Ovary (tissue), 10 donors: Measurements from ENCODE around the gene BRMS1. TPM values are rescaled to one million over a fixed set of nuclear protein-coding genes. Genes with fewer than 3 reads are reported as not detected.

ENCODE experiments used
- DNase-seq, 5 donors: peaks; one replicate each; pipeline ENCODE4 v3.0.0-alpha.2; 2019 to 2020
- H3K27ac ChIP-seq, 2 donors: fragments of 200-600 bp; one replicate each; pipeline versions ENCODE4 v1.5.1 to v1.8.0; 2019 to 2022
- H3K27me3 ChIP-seq: fragments of 200-600 bp; one replicate; pipeline ENCODE4 v1.8.0; 2022
- H3K36me3 ChIP-seq: fragments of 200-600 bp; sonication (generic); one replicate; pipeline ENCODE4 v1.5.1; 2019
- H3K4me1 ChIP-seq: one replicate; pipeline ENCODE4 v1.8.1; 2013; ENCODE audit warnings: mild to moderate bottlenecking, moderate library complexity; ENCODE audit not compliant: insufficient read depth
- H3K4me3 ChIP-seq: fragments of 200-600 bp; sonication (generic); one replicate; pipeline ENCODE4 v1.5.1; 2017
- H3K9me3 ChIP-seq, 2 donors: fragments of 200-600 bp in 1 of 2; sonication (generic) in 1 of 2; one replicate each; pipeline versions ENCODE4 v1.5.1 to v1.8.1; 2013 to 2019; ENCODE audit warnings: mild to moderate bottlenecking in 1 of 2, moderate library complexity in 1 of 2
- EP300 ChIP-seq: sonication (generic); formaldehyde crosslinking; IDR thresholded peaks from one replicate; pipeline ENCODE4 v1.6.1; 2017; ENCODE audit warnings: antibody characterized with exemption
- POLR2A ChIP-seq: fragments of 450-650 bp; IDR thresholded peaks from one replicate; pipeline ENCODE4 v1.6.1; 2017; ENCODE audit warnings: antibody characterized with exemption, mild to moderate bottlenecking, moderate library complexity
- WGBS, 3 donors: extraction: QIAGEN DNeasy Blood & Tissue Kit in 1 of 3; methylation state at CpG; one replicate each; pipeline versions ENCODE4 v1.1.5 to v1.1.7; 2013 to 2017; 5-methylcytosine and 5-hydroxymethylcytosine counted together
- intact Hi-C, 4 donors: fragments of 100-400 bp; cut with DNase I; formaldehyde crosslinking; loops; one replicate each; pipeline versions ENCODE4 v1.11.0 to v1.15.1; 2022 to 2023
- long read RNA-seq, 3 donors: library from polyadenylated mRNA in 2 of 3; unstranded in 2 of 3; transcript quantifications; one replicate each; pipeline ENCODE4 v2.0.0 and lab custom pipeline, GENCODE V29; 2021 to 2026
- polyA plus RNA-seq, 2 donors: library from polyadenylated mRNA; stranded (reverse); fragments of 200-250 nt in 1 of 2; fragments of 350-450 nt in 1 of 2; fragmentation: Illumina TruSeq in 1 of 2; extraction: RNeasy Lipid Tissue Mini Kit (QIAGEN cat#74804) in 1 of 2; gene quantifications; one replicate each; pipeline ENCODE4 v1.2.3, GENCODE V29; 2013 to 2014
- total RNA-seq, 7 donors: library from RNA; depleted of rRNA in 2 of 7; stranded (reverse); fragments of >200 nt in 2 of 7; fragmentation: NEBNext Ultra II Directional in 3 of 7; extraction: Animal tissue kit (Norgen Biotek cat#: 25700) in 3 of 7; gene quantifications; one replicate each; pipeline versions ENCODE4 v1.1.0 to v1.2.4, GENCODE V29; 2016 to 2023
- TF ChIP-seq, protein P1 (sequence below), 3 donors: fragments of 450-650 bp in 2 of 3; fragments of 200-600 bp in 1 of 3; IDR thresholded peaks; one replicate each; pipeline versions ENCODE4 v1.5.1 to v1.8.0; 2016 to 2022; ENCODE audit warnings: antibody characterized with exemption in 3 of 3, mild to moderate bottlenecking in 1 of 3
- donor health status: DM: no; HTN: no; CAD: no; lungs with moderate emphysema.
- donor health status: DM: no; HTN: no; CAD: no.
- donor health status: Bipolar disorder and iron deficiency.
- donor health status: DM: yes; HTN: yes; CAD: no.
- donor health status: DM: no; HTN: no; CAD: no.
- donor health status: DM: yes; HTN: yes; CAD: no.

The BRMS1 gene, protein sequence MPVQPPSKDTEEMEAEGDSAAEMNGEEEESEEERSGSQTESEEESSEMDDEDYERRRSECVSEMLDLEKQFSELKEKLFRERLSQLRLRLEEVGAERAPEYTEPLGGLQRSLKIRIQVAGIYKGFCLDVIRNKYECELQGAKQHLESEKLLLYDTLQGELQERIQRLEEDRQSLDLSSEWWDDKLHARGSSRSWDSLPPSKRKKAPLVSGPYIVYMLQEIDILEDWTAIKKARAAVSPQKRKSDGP
- total RNA-seq (10 to 100 TPM; 19.9 to 32.2 (median 23.4) TPM), polyA plus RNA-seq (10 to 100 TPM; 17.5 to 31.0 TPM)
- long read RNA-seq, donor 1, transcript BRMS1-201 (10 exons, 1,445 nt) = major isoform, 137 of 178 reads
- long read RNA-seq, donor 1, partial matches to known transcripts = 11 of 178 reads
- long read RNA-seq, donor 1, other reads (novel, unspliced or antisense) = 24 of 178 reads
- long read RNA-seq, donor 2, transcript BRMS1-201 (10 exons, 1,445 nt) = major isoform, 12 of 12 reads
- long read RNA-seq, donor 2, partial matches to known transcripts = 0 of 12 reads
- long read RNA-seq, donor 2, other reads (novel, unspliced or antisense) = 0 of 12 reads
- long read RNA-seq, donor 3, transcript BRMS1-201 (10 exons, 1,445 nt) = major isoform, 34 of 47 reads
- long read RNA-seq, donor 3, partial matches to known transcripts = 4 of 47 reads
- long read RNA-seq, donor 3, other reads (novel, unspliced or antisense) = 4 of 47 reads

DNA sequence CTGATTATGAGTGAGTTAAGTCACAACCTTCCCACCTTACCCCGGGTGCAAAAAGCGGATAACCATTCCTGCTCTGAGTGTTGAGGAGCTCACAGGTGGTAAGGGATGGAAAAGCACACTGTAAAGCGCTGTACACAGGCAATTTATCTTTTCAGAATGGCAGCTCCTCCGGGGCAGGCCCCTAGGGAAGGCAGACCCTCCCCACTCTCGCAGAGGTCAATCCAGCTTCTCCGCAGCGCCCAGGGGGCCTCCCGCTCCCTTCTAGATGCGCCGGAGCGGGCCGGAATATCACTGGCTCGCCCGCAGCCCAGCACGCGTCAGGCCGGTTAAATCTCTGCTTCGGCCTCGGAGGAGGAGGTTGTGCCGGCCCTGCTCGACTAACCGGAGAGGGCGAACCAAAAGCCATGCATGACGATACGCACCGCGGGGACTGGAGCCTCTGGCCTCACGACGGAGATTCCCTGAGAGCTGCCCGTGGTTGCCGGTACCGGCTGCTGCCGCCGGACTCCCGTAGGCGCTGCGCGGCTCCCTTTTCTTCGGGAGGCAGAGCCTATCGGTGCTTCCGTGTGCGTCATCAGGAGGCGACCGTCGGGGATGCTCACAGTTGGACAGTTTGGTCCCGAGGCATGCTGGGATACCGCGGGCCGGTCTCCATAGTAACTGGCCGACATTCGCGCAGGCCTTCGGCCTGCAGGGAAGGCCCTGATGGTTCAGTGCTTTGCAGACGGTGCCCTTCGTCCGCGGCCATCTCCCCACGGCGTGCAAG is at the start of gene BRMS1:
TSS of gene BRMS1 (minus strand) at position 555 of the 766 bp plus-strand sequence. CDS start 2,870 bp downstream, outside the sequence.
- H3K4me1 ChIP-seq = peaks cover 12% of the 10 kb centered on the region
- DNase-seq = peak; percentile 97 to 99 (median 98)
- no peaks in the 10 kb centered on the region for H3K27me3 ChIP-seq
- TF ChIP-seq POLR2A (peak; percentile 71), EP300 (no peak)
- TF ChIP-seq, protein P1, sequence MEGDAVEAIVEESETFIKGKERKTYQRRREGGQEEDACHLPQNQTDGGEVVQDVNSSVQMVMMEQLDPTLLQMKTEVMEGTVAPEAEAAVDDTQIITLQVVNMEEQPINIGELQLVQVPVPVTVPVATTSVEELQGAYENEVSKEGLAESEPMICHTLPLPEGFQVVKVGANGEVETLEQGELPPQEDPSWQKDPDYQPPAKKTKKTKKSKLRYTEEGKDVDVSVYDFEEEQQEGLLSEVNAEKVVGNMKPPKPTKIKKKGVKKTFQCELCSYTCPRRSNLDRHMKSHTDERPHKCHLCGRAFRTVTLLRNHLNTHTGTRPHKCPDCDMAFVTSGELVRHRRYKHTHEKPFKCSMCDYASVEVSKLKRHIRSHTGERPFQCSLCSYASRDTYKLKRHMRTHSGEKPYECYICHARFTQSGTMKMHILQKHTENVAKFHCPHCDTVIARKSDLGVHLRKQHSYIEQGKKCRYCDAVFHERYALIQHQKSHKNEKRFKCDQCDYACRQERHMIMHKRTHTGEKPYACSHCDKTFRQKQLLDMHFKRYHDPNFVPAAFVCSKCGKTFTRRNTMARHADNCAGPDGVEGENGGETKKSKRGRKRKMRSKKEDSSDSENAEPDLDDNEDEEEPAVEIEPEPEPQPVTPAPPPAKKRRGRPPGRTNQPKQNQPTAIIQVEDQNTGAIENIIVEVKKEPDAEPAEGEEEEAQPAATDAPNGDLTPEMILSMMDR (IDR thresholded peaks at IDR 0.05) = peak in 2 of 3 donors; percentile 20 to 40
- H3K9me3 ChIP-seq = no peaks in the 10 kb centered on the region
- WGBS, 3 donors = 0 to 1% (median 0%) methylated on average over 35 to 59 of the region's 59 CpGs
- peak within 1 kb of the TSS in 1 of 2 donors; percentile 35 for H3K27ac ChIP-seq
- H3K36me3 ChIP-seq = no peaks in the 10 kb centered on the region
- intact Hi-C loops = no loop called here
- H3K4me3 ChIP-seq = peak within 1 kb of the TSS; percentile 97

DNA sequence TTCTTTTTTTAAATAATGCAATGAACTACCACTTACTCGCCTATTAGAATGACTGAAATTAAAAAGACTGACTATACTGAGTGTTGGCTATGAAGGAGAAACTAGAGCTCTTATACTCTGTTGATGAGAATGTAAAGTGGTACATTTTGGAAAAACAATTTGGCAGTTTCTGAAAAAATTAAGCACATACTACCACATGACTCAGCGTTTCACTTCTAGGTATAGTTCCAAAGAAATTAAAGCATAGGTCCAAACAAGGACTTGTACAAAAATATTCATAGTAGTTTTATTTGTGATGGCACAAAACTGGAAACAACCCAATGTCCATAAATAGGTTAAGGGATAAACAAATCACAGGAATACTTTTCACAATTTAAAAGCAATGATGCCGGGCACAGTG is 49.0 kb upstream of the BRMS1 start:
- no peaks in the 10 kb centered on the region for H3K27me3 ChIP-seq
- no peak for DNase-seq
- intact Hi-C loops = no loop called here
- H3K27ac ChIP-seq = no peak overlapping the region
- no peaks in the 10 kb centered on the region for H3K9me3 ChIP-seq
- no peak for TF ChIP-seq POLR2A
- TF ChIP-seq EP300 = no peak
- TF ChIP-seq, protein P1 (IDR thresholded peaks at IDR 0.05) = no peak
- H3K4me1 ChIP-seq = no peaks in the 10 kb centered on the region
- H3K36me3 ChIP-seq = no peaks in the 10 kb centered on the region
- 73 to 82% (median 78%) methylated on average over 3 of the region's 3 CpGs for WGBS, 3 donors
- H3K4me3 ChIP-seq = no peak overlapping the region

DNA sequence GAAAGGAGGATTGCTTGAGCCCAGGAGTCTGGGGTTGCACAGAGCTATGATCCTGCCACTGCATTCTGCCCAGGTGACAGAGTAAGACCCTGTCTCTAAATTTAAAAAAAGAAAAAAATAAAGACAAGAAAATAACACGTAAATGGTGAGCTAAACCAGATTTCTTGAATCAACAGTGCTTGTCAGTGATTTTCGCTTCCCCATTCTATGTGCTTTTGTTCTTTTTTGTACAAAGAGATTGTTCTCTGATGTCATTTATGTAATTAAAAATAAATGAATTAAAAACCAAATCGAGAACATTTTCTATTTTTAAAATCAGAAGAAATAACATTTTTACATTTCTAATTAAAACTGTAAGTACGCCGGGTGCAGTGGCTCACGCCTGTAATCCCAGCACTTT is 46.4 kb upstream of the BRMS1 start:
- Histone ChIP-seq H3K27ac (no peak overlapping the region), H3K27me3 (no peaks in the 10 kb centered on the region), H3K4me1 (peaks cover under 1% of the 10 kb centered on the region), H3K9me3 (no peaks in the 10 kb centered on the region), H3K36me3 (no peaks in the 10 kb centered on the region), H3K4me3 (no peak overlapping the region)
- WGBS, 3 donors = 57 to 79% (median 78%) methylated on average over 6 of the region's 6 CpGs
- no peak for DNase-seq
- TF ChIP-seq, protein P1 (IDR thresholded peaks at IDR 0.05) = no peak
- TF ChIP-seq POLR2A (no peak), EP300 (no peak)
- intact Hi-C loops = no loop called here

DNA sequence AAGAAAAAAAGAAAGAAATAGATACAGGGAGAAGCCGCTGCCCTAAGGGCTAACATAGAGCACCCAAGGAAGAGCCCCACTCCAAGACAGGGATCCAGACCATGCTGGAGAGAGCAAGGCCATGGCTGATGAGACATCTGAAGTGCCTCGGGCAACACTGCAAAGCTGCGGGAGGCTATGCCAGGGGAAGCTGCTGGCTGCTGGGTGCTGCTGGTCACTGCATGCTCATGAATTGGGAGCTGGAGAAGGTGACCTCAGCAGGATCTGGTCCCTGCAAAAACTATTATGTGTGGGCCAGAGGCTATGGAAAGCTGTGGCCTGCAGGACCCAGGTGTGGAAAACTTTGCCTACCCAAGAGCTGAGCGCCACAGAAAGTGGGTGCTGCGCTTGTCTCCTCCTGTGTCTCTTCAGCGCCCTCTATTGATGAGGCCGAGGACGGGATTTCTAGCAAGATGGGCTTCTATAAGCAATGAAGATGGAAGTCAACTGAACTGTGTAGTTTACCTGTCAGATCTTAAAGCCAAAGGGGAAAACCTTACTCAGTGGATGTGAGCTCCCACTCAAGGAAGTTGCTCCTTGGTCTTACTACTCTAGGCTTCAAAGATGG is 44.0 kb upstream of the BRMS1 start:
- intact Hi-C loops = loop anchor here in 1 of 4 donors (10.0 kb wide), 1 partner anchor 84 kb away; no protein-coding TSS in a partner anchor
- H3K36me3 ChIP-seq = no peaks in the 10 kb centered on the region
- no peak overlapping the region for H3K27ac ChIP-seq
- H3K4me1 ChIP-seq = peaks cover 2% of the 10 kb centered on the region
- peak in 1 of 5 donors; percentile 36 for DNase-seq
- TF ChIP-seq, protein P1 (IDR thresholded peaks at IDR 0.05) = peak in 1 of 3 donors; percentile 12
- TF ChIP-seq POLR2A = no peak
- H3K27me3 ChIP-seq = no peaks in the 10 kb centered on the region
- WGBS, 3 donors = 30 to 33% (median 31%) methylated on average over 8 of the region's 8 CpGs
- H3K4me3 ChIP-seq = no peak overlapping the region
- H3K9me3 ChIP-seq = no peaks in the 10 kb centered on the region
